GM19239 (cell line): Measurements from ENCODE around the gene RASA2.
A peak's percentile ranks its signal among the peaks of the same experiment; 100 is the strongest.

Source experiments
- DNase-seq: peaks from one replicate; pipeline ENCODE4 v3.0.0; 2011; ENCODE audit warnings: low spot score; ENCODE audit not compliant: insufficient read length
- FAIRE-seq: peaks from 2 replicates; lab custom pipeline; 2011; peaks lifted over from hg19 to GRCh38; lab: Jason Lieb, UNC

The RASA2 gene

GRCh38 chr3:141486746-141487520, at the start of gene RASA2:
RASA2 (plus strand) TSS chr3:141487027; CDS start chr3:141487084, 57 bp downstream.
- FAIRE-seq (no peak), DNase-seq (peak; percentile 78)

- no peak for DNase-seq
- FAIRE-seq, result peak; percentile 68
Measured at GRCh38 chr3:141439589-141439988, 47.2 kb upstream of the RASA2 start.

- FAIRE-seq (no peak), DNase-seq (no peak)
Measured at GRCh38 chr3:141440942-141441341, 45.9 kb upstream of the RASA2 start.

GRCh38 chr3:141441381-141442364, 45.2 kb upstream of the RASA2 start:
- peak; percentile 85 for FAIRE-seq
- DNase-seq, result peak; percentile 60

GRCh38 chr3:141442446-141442845, 44.4 kb upstream of the RASA2 start:
- FAIRE-seq (no peak), DNase-seq (no peak)

- DNase-seq, result no peak
- no peak for FAIRE-seq
Measured at GRCh38 chr3:141442914-141443313, 43.9 kb upstream of the RASA2 start.

GRCh38 chr3:141444586-141445285, 42.1 kb upstream of the RASA2 start:
- FAIRE-seq (no peak), DNase-seq (no peak)

GRCh38 chr3:141445990-141446389, 40.8 kb upstream of the RASA2 start:
- DNase-seq (no peak), FAIRE-seq (no peak)

- FAIRE-seq, result no peak
- DNase-seq, result no peak
Measured at GRCh38 chr3:141446737-141447136, 40.1 kb upstream of the RASA2 start.

- no peak for DNase-seq
- no peak for FAIRE-seq
Measured at GRCh38 chr3:141447383-141447782, 39.4 kb upstream of the RASA2 start.

- no peak for FAIRE-seq
- DNase-seq, result no peak
Measured at GRCh38 chr3:141448606-141449220, 38.1 kb upstream of the RASA2 start.

GRCh38 chr3:141449424-141449823, 37.4 kb upstream of the RASA2 start:
- FAIRE-seq (no peak), DNase-seq (no peak)

GRCh38 chr3:141450727-141451375, 36.0 kb upstream of the RASA2 start:
- FAIRE-seq, result peak; percentile 14
- no peak for DNase-seq

GRCh38 chr3:141452045-141452444, 34.8 kb upstream of the RASA2 start:
- FAIRE-seq (peak; percentile 82), DNase-seq (peak; percentile 30)

- DNase-seq (no peak), FAIRE-seq (no peak)
Measured at GRCh38 chr3:141452773-141453172, 34.1 kb upstream of the RASA2 start.

GRCh38 chr3:141454054-141454453, 32.8 kb upstream of the RASA2 start:
- DNase-seq (no peak), FAIRE-seq (no peak)

GRCh38 chr3:141454906-141455602, 31.8 kb upstream of the RASA2 start:
- DNase-seq (peak; percentile 62), FAIRE-seq (peak; percentile 92)

GRCh38 chr3:141455603-141456300, 31.1 kb upstream of the RASA2 start:
- FAIRE-seq, result no peak

More at GRCh38 chr3:141455603-141456300, 31.1 kb upstream of the RASA2 start:
- no peak for DNase-seq
